Fibroblast of skin of back (primary cell): ENCODE measurements around the gene SCG5.

Experiments used
- DNase-seq: peaks from one replicate; pipeline ENCODE4 v3.0.0-alpha.2; 2013

Gene SCG5

DNA sequence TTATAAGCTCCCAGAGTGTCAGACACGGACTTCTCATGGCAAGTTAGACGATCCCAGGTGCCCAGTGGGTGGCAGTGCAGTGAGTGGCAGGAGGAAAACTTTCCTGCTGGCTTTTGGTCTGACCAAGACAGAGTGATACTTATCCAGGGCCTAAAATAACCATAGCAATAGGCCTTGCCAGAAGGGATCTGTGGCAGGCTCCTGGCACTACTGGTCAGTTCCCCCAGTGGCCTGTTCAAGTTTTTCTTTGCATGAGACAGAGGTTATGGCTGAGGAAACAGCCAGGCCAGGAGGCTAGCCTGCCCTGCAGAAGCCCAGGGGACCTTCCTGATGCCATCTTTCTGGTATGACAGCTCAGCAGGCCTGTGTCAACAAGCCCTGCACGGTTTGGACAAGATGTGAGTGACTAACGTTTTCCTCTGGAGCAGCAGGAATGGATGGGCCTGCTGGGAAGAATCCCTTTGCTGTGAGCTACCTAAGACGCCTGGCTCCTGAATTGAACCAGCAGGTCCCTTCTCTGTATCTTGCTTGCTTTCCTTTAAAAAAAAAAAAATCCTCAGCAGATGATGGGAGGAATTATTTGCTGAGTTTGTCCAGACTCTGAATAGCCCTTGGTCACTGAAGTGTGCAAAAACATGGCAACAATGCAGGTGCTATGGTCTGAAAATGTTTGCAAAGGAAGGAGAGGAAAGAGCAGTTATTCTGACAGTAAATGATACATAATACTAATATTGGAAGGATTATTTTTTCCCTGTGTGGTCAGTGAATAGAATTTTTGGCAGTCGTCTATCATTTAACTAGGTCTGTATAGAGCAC is 18.0 kb downstream of the SCG5 start:
- peak; percentile 99 for DNase-seq

DNA sequence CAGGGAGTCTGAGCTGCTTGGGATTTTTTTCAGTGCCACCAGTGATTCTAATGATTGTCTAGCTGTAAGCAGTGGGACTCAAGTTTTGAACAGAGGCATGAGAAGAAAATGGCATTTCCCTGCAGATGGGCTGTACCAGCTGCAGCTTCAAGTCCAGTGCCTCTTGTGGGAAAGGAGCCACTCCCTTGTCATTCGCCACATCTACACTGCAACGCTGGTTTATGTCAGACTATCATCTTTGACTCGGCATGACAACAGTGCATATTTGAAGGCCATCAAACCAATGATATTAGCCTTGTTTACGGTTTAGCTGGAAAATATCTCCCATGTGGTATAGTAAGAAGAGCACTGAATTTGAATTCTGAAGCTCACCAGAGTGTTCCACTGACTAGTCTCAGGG is 22.2 kb downstream of the SCG5 start:
- no peak for DNase-seq

GRCh38 chr15:32664796-32665195 is 23.3 kb downstream of the SCG5 start:
- no peak for DNase-seq

GRCh38 chr15:32667321-32667720 is 25.8 kb downstream of the SCG5 start:
- no peak for DNase-seq

DNA sequence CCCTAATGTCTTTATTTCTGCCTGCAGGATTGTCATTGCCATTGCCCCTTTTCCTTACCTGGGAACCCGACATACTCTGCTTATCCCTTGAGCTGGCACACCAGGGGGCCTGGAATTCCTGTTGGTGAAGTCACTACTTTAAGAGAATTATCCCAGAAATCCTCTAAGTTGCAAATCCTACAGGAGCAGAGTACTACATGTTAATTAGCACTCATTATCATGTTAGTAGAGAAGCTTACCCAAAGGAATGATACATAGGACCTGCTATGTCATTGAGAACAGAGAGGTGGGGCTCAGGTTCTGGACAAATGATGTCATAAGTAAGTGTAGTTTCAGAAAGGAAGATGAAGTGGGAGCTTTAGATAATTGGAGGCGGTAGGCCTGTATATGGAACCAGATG is 27.4 kb downstream of the SCG5 start:
- DNase-seq: peak; percentile 61

- DNase-seq: peak; percentile 90
These were observed 28.5 kb downstream of the SCG5 start for GRCh38 chr15:32669896-32670611.

DNA sequence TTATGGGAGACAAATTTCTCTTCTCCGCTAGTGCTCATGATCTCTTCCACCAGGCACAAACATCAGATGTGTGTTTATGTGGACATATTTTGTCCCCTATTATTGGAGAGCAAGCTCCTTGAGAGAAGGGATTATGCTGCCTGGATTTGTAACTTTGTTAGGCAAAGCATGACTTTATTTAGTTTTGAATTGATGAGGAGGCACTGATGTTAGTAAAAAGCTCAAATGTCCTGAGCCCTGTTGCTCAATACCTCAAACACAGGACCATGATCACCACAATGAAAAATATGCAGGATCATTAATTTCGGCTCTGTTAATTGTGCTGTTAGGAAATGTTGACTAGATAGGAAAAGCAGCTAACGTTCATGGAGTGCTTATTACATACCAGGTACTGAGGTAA is 29.1 kb downstream of the SCG5 start:
- DNase-seq: no peak

DNA sequence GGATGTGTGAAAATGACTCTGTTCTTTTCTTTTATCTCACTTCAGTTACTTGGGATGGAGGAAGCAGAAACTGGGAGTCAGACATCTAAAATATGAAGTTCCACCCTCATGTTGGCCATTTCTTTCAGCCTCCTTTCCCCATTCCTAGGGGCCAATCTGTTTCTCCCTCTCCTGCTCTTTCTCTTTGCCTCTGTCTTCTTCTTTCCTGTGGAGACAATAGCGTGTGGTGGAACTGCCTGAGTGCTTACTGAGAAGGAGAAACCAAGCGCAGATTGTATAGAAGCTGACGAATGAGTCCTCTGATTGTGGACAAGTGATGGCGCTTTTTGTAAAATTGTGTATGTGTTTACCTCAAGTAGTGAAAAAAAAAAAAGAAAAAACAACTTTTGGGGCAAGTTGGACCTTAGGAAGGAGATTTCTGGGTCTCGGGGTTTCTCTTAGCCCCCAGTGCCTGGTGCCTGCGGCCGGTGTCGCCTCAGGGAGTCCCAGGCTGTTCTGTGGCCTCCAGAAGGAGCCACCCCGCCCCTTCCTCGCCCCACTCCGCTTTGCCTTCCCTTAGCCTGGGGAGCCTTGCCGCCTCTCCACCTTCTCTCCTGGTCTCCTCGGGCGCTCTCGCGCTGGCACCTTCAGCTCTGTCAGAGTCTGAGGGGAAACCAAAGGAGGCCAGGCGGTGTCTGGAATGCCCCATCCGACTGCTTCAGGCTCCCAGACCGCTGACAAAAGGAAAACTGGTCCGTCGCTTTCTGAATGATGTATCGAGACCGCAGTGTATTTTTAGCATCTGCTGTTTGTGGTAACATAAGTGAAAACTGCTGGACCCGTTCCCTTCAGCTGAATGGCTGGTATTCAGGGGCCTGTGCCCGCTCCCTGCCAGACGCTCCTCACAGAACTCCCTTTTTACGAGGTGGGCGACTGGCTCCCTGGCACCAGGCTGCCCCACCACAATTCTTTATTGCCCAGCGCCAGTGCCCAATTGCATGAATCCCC is 30.1 kb downstream of the SCG5 start:
- DNase-seq: peak; percentile 93

DNA sequence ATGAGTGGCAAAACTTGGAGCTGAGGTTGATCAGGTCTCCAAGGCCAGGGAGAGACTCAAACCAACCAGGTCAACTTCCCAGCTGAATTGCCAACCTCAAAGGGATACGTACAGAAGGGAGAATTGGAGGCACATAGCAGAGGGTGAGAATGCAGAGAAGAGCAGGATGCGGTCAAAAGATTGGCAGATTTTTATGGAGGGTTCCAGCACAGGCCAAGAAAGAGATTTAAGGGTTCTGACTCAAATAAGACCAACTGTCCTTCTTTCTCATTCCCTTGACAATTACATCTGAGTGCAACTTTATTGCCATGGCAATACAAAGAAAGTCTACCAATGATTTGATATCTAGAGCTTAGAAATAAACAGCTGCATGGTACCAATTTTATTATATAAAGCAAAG is 33.2 kb downstream of the SCG5 start:
- DNase-seq: no peak

- DNase-seq: no peak
These were observed 34.0 kb downstream of the SCG5 start for GRCh38 chr15:32675466-32675865.

GRCh38 chr15:32676169-32676568 is 34.7 kb downstream of the SCG5 start:
- no peak for DNase-seq

DNA sequence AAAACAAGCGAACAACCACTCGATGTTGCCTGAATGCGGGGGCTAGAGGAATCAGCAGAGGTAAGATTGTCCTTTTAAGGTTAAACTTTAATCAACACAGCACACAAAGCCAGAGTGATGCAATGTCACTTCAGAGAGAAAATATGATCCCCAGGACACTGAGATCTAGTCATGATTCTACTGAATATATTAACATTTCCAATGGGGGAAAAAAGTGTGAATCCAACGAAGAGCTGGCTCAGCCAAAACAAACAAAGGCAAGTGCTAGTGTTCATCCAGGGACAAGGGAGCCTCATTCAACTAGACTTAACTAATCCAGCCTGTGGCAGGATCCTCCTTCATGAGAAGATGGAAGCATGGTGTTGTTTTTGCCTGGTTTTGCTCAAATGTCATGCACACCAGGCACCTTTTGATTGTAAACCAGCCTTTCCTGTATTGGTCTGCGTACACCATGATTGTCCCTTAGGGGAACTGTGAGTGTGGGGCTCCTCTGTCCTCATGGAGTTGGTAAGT is 35.8 kb downstream of the SCG5 start:
- DNase-seq: peak; percentile 75

GRCh38 chr15:32679298-32679690 is 37.8 kb downstream of the SCG5 start:
- DNase-seq: no peak

GRCh38 chr15:32682569-32682968 is 41.1 kb downstream of the SCG5 start:
- DNase-seq: peak; percentile 97

GRCh38 chr15:32682977-32683630 is 41.6 kb downstream of the SCG5 start:
- no peak for DNase-seq

- peak; percentile 94 for DNase-seq
These were observed 42.5 kb downstream of the SCG5 start for GRCh38 chr15:32683906-32684584.

DNA sequence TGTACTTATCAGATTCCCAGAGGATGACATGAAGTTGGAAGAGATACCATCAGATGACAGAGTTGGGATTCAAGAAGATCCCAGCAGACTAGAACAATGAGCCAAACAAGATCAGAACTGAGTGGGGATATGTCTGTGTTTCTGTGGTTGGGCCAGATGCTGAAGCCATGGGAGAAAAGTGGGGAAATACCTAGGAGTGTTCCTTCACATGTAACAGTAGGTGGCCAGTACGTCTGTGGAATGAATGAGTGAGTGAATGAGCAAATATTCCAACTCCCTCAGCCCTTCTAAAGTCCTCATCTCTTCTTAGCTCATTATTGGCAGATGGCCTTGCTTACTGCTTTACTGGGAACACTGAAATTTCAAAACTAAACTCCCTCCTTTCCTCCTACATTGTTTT is 44.1 kb downstream of the SCG5 start:
- DNase-seq: peak; percentile 68

DNA sequence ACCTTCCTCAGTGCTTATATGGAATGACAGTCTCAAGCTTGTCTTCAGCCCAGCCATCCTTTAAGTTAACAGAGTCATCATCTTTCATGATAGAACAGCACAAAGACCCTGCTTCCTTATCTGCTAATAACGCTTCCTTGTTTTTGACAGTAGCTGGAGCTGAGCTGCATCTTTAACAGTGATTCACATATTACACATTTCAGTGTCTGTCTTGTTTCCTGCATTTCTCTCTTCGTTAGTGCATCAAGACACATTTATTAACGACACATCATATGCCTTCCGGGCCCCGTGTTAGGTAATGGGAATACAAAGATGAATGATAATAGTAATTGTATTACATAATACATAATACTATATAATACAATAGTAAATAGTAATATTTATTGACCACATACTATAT is 46.0 kb downstream of the SCG5 start:
- DNase-seq: peak; percentile 88

GRCh38 chr15:32688151-32688639 is 46.7 kb downstream of the SCG5 start:
- peak; percentile 81 for DNase-seq

GRCh38 chr15:32690941-32691688 is 49.6 kb downstream of the SCG5 start:
- DNase-seq: no peak

GRCh38 chr15:32691689-32692038 is 50.2 kb downstream of the SCG5 start:
- DNase-seq: no peak
